BE2C (cell line): ENCODE results near the gene PANX2. TPM values are rescaled to one million over a fixed set of nuclear protein-coding genes. Genes with fewer than 3 reads are reported as not detected.

Source experiments
- DNase-seq: peaks from one replicate; pipeline ENCODE4 v3.0.0-alpha.2; 2020
- H3K27me3 ChIP-seq: fragments of 250-450 bp; sonication (Bioruptor Pico); 2 replicates; pipeline ENCODE4 v1.5.1; 2020; ENCODE audit warnings: mild to moderate bottlenecking
- H3K36me3 ChIP-seq: fragments of 250-450 bp; sonication (Bioruptor Pico); 2 replicates; pipeline ENCODE4 v1.5.1; 2020; ENCODE audit warnings: mild to moderate bottlenecking
- H3K4me1 ChIP-seq: fragments of 250-450 bp; sonication (Bioruptor Pico); 2 replicates; pipeline ENCODE4 v1.5.1; 2020
- H3K4me3 ChIP-seq: 2 replicates; pipeline ENCODE4 v1.5.1; 2011; ENCODE audit warnings: low read depth, low read length
- H3K9me3 ChIP-seq: fragments of 250-450 bp; sonication (Bioruptor Pico); 2 replicates; pipeline ENCODE4 v1.5.1; 2020
- polyA plus RNA-seq: library from polyadenylated mRNA; unstranded; fragments of >200 nt; gene quantifications from one replicate; pipeline ENCODE4 v1.2.1, GENCODE V29; 2012; ENCODE audit warnings: low read depth, missing spikeins; ENCODE audit not compliant: insufficient read length, insufficient read depth
- TF ChIP-seq, protein P1 (sequence below): IDR thresholded peaks from 2 replicates; pipeline ENCODE4 v1.5.1; 2012; ENCODE audit warnings: mild to moderate bottlenecking, low read depth, low read length

The PANX2 gene, protein sequence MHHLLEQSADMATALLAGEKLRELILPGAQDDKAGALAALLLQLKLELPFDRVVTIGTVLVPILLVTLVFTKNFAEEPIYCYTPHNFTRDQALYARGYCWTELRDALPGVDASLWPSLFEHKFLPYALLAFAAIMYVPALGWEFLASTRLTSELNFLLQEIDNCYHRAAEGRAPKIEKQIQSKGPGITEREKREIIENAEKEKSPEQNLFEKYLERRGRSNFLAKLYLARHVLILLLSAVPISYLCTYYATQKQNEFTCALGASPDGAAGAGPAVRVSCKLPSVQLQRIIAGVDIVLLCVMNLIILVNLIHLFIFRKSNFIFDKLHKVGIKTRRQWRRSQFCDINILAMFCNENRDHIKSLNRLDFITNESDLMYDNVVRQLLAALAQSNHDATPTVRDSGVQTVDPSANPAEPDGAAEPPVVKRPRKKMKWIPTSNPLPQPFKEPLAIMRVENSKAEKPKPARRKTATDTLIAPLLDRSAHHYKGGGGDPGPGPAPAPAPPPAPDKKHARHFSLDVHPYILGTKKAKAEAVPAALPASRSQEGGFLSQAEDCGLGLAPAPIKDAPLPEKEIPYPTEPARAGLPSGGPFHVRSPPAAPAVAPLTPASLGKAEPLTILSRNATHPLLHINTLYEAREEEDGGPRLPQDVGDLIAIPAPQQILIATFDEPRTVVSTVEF
- 0.14 TPM for polyA plus RNA-seq

GRCh38 chr22:50170453-50171318 is at the start of gene PANX2:
Gene PANX2, plus strand, starts transcription at chr22:50170731. Its CDS starts 0 bp downstream, at chr22:50170731.
- Histone ChIP-seq H3K36me3 (no peaks in the 10 kb centered on the region), H3K4me3 (peak within 1 kb of the TSS; percentile 35), H3K9me3 (no peaks in the 10 kb centered on the region; the same call in 1 of the 2 replicates), H3K27me3 (peaks cover 10% of the 10 kb centered on the region), H3K4me1 (no peaks in the 10 kb centered on the region)
- TF ChIP-seq, protein P1, sequence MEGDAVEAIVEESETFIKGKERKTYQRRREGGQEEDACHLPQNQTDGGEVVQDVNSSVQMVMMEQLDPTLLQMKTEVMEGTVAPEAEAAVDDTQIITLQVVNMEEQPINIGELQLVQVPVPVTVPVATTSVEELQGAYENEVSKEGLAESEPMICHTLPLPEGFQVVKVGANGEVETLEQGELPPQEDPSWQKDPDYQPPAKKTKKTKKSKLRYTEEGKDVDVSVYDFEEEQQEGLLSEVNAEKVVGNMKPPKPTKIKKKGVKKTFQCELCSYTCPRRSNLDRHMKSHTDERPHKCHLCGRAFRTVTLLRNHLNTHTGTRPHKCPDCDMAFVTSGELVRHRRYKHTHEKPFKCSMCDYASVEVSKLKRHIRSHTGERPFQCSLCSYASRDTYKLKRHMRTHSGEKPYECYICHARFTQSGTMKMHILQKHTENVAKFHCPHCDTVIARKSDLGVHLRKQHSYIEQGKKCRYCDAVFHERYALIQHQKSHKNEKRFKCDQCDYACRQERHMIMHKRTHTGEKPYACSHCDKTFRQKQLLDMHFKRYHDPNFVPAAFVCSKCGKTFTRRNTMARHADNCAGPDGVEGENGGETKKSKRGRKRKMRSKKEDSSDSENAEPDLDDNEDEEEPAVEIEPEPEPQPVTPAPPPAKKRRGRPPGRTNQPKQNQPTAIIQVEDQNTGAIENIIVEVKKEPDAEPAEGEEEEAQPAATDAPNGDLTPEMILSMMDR: no peak
- peak; percentile 40 for DNase-seq

- Histone ChIP-seq H3K4me3 (no peak overlapping the region), H3K9me3 (peaks cover 3% of the 10 kb centered on the region; the same call in 1 of the 2 replicates), H3K27me3 (no peaks in the 10 kb centered on the region), H3K36me3 (no peaks in the 10 kb centered on the region), H3K4me1 (no peaks in the 10 kb centered on the region)
- TF ChIP-seq, protein P1: no peak
- no peak for DNase-seq
Observed at GRCh38 chr22:50121202-50121740, 49.3 kb upstream of the PANX2 start.

GRCh38 chr22:50123119-50123518 is 47.4 kb upstream of the PANX2 start:
- no peaks in the 10 kb centered on the region for H3K4me1 ChIP-seq
- no peaks in the 10 kb centered on the region for H3K27me3 ChIP-seq
- H3K4me3 ChIP-seq: no peak overlapping the region
- H3K9me3 ChIP-seq: peaks cover 3% of the 10 kb centered on the region; the same call in 1 of the 2 replicates
- H3K36me3 ChIP-seq: no peaks in the 10 kb centered on the region
- DNase-seq: no peak
- TF ChIP-seq, protein P1: no peak

DNA sequence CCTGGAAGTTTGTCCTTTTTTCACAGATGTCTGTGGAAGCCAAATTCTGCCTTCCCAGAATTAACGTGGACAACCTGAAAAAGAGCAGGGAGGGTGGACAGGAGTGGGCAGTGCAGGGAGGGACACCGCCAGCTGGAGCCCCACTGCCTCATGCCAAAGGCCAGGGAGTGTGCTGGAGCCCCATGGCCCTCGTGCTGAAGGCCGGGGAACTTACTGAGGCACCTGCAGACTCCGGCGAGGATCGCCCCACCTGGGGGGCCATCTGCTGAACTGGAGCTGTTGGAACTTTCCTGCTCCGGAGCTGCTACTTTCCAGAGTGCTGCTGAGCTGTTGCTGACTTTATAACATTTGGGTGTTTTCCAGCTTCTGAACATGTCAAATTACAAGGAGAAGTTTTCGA is 45.5 kb upstream of the PANX2 start:
- H3K27me3 ChIP-seq: no peaks in the 10 kb centered on the region
- no peaks in the 10 kb centered on the region for H3K36me3 ChIP-seq
- DNase-seq: no peak
- no peak overlapping the region for H3K4me3 ChIP-seq
- TF ChIP-seq, protein P1: no peak
- peaks cover 3% of the 10 kb centered on the region; the same call in 1 of the 2 replicates for H3K9me3 ChIP-seq
- H3K4me1 ChIP-seq: no peaks in the 10 kb centered on the region

GRCh38 chr22:50129121-50129736 is 41.3 kb upstream of the PANX2 start:
- no peak for DNase-seq
- Histone ChIP-seq H3K27me3 (no peaks in the 10 kb centered on the region), H3K36me3 (no peaks in the 10 kb centered on the region), H3K4me3 (no peak overlapping the region), H3K4me1 (no peaks in the 10 kb centered on the region), H3K9me3 (no peaks in the 10 kb centered on the region)
- TF ChIP-seq, protein P1: no peak
